T-cell (primary cell): ENCODE measurements around the gene CACNB4. TPM values are rescaled to one million over a fixed set of nuclear protein-coding genes. Genes with fewer than 3 reads are reported as not detected.

ENCODE experiments used
- ATAC-seq, 4 experiments: fragments of 200-7000 bp in 3 of 4; fragments of 150-1000 bp in 1 of 4; cut with Tn5 transposase; replicated peaks in 1 of 4; 1 replicate in 3 of 4; 2 replicates in 1 of 4; pipeline ENCODE4 v1.10.0; 2021; ENCODE audit warnings: moderate library complexity in 3 of 4, mild to moderate bottlenecking in 2 of 4, moderate number of reproducible peaks in 1 of 4
- CTCF ChIA-PET, 2 donors: fragments of 300-600 bp; sonication (Branson Sonifier 250); formaldehyde crosslinking; loops; one replicate each; lab custom pipeline; 2022; ENCODE audit warnings: antibody characterized with exemption in 2 of 2; lab: Charles Lee
- POLR2A ChIA-PET, 2 donors: fragments of 300-600 bp; sonication (Branson Sonifier 250); formaldehyde crosslinking; loops; one replicate each; lab custom pipeline; 2022; ENCODE audit warnings: antibody characterized with exemption in 2 of 2; lab: Charles Lee
- DNase-seq, 35 experiments: peaks; one replicate each; pipeline versions ENCODE4 v3.0.0 to v3.0.0-alpha.2; 2013 to 2023
- H3K27ac ChIP-seq: one replicate; pipeline ENCODE4 v1.5.1; 2013; ENCODE audit warnings: low read length
- H3K27me3 ChIP-seq, 2 experiments: replicated peaks in 1 of 2; 1 replicate in 1 of 2; 2 replicates in 1 of 2; pipeline versions ENCODE4 v1.6.1 to v1.7.0; 2013; ENCODE audit warnings: low read length in 1 of 2, mixed read lengths in 1 of 2; ENCODE audit not compliant: control insufficient read depth in 2 of 2, insufficient read depth in 2 of 2; ENCODE audit errors: extremely low read depth in 1 of 2
- H3K36me3 ChIP-seq, 2 donors: 1 replicate in 1 of 2; 2 replicates in 1 of 2; pipeline versions ENCODE4 v1.6.1 to v1.7.0; 2013; ENCODE audit warnings: low read length in 1 of 2; ENCODE audit not compliant: control insufficient read depth in 2 of 2, insufficient read depth in 1 of 2; ENCODE audit errors: extremely low read depth in 1 of 2
- H3K4me1 ChIP-seq, 2 experiments: 1 replicate in 1 of 2; 2 replicates in 1 of 2; pipeline versions ENCODE4 v1.6.1 to v1.7.0; 2013; ENCODE audit warnings: low read length in 2 of 2, mixed read lengths in 1 of 2; ENCODE audit not compliant: insufficient read depth in 2 of 2, control insufficient read depth in 1 of 2; ENCODE audit errors: extremely low read depth in 1 of 2
- H3K4me3 ChIP-seq, 2 donors: 1 replicate in 1 of 2; 2 replicates in 1 of 2; pipeline versions ENCODE4 v1.5.1 to v1.7.0; 2013; ENCODE audit warnings: mild to moderate bottlenecking in 2 of 2, low read length in 1 of 2, moderate library complexity in 1 of 2; ENCODE audit not compliant: control insufficient read depth in 1 of 2; ENCODE audit errors: extremely low read depth in 1 of 2
- H3K9me3 ChIP-seq: 2 replicates; pipeline ENCODE4 v1.7.0; 2013
- H3K27ac Mint-ChIP-seq, 2 donors: one replicate each; pipeline ENCODE4 v1.8.0; 2020 to 2021; ENCODE audit warnings: mild to moderate bottlenecking in 2 of 2, mixed read lengths in 2 of 2
- H3K27me3 Mint-ChIP-seq, 2 donors: one replicate each; pipeline ENCODE4 v1.8.0; 2021 to 2022; ENCODE audit warnings: mixed read lengths in 2 of 2
- H3K36me3 Mint-ChIP-seq: one replicate; pipeline ENCODE4 v1.8.0; 2021; ENCODE audit warnings: mixed read lengths
- H3K4me1 Mint-ChIP-seq, 3 donors: one replicate each; pipeline ENCODE4 v1.8.0; 2020 to 2022; ENCODE audit warnings: mixed read lengths in 3 of 3, mild to moderate bottlenecking in 1 of 3
- H3K4me3 Mint-ChIP-seq, 3 donors: one replicate each; pipeline ENCODE4 v1.8.0; 2020 to 2022; ENCODE audit warnings: mild to moderate bottlenecking in 3 of 3, mixed read lengths in 3 of 3, moderate library complexity in 3 of 3
- H3K9me3 Mint-ChIP-seq, 3 donors: one replicate each; pipeline ENCODE4 v1.8.0; 2020 to 2022; ENCODE audit warnings: mixed read lengths in 3 of 3
- WGBS: methylation state at CpG from one replicate; pipeline ENCODE4 v1.1.5; 2013; ENCODE audit warnings: missing lambda C conversion rate; ENCODE audit not compliant: insufficient coverage; 5-methylcytosine and 5-hydroxymethylcytosine counted together
- total RNA-seq, 35 experiments: library from RNA in 6 of 35; stranded (reverse) in 6 of 35; fragments of 120-200 nt in 1 of 35; gene quantifications; one replicate each; pipeline versions ENCODE4 v1.2.1 to v1.2.4 and lab custom pipeline; 2013 to 2026

Gene CACNB4
- total RNA-seq, 5 donors from 2014 or later (not counting 1 experiment from before 2014, with no cell fraction given) = 0.16 to 1.2 (median 0.47) TPM

DNA sequence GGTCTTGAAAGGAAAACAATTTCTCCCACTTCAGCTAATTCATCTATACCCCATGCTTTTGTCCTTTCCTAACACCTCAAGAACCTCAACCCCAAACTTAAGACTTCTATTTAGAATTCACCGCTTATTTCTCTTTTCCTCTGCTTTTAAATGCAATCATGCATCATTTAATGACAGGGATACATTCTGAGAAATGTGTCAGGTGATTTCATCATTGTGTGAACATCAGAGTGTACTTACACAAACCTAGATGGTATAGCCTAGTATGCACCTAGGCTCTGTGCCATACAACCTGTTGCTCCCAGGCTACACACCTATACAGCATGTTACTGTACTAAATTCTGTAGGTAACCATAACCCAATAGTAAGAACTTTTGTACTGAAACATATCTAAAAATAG is 293.5 kb downstream of the CACNB4 start:
- ChIA-PET POLR2A (no interaction called here), CTCF (interaction anchor here in 1 of 2 donors (0.9 kb wide), 2 partner anchors 18 to 22 kb away, joined by 6 read pairs; no protein-coding TSS in a partner anchor)
- Histone ChIP-seq H3K4me3 (no peak overlapping the region), H3K27ac (no peak overlapping the region), H3K9me3 (no peaks in the 10 kb centered on the region), H3K4me1 (peaks cover 2 to 5% of the 10 kb centered on the region in 2 experiments), H3K36me3 (peaks cover 0 to 28% of the 10 kb centered on the region in 2 donors), H3K27me3 (no peaks in the 10 kb centered on the region)
- Mint-ChIP-seq H3K36me3 (peaks cover 27% of the 10 kb centered on the region), H3K27me3 (no peaks in the 10 kb centered on the region), H3K9me3 (no peaks in the 10 kb centered on the region), H3K27ac (no peak overlapping the region), H3K4me1 (peaks cover 0 to 11% (median 9%) of the 10 kb centered on the region in 3 donors), H3K4me3 (no peak overlapping the region)
- no peak for ATAC-seq
- WGBS = no CpG with 5 or more reads among the region's 1 CpG
- DNase-seq = no peak

DNA sequence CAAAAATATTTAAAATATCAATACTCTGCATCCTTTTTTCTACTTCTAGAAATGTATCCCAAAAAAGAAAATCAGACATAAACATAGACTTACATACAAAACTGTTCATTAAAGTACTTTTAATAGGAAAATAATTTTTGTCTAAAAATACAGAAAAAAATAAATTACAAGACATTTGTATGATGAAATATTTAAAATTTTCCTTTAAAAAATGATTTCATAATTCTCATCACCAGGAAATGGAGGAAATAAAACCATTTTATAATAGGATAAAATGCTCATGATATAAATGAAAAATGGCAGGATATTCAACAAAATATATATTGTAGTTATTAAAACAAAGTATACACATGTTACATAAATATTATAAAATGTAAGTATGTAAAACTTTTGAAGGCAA is 295.0 kb downstream of the CACNB4 start:
- Mint-ChIP-seq H3K27ac (no peak overlapping the region), H3K4me3 (no peak overlapping the region), H3K27me3 (no peaks in the 10 kb centered on the region), H3K9me3 (no peaks in the 10 kb centered on the region), H3K36me3 (peaks cover 26% of the 10 kb centered on the region), H3K4me1 (peaks cover 0 to 7% (median 3%) of the 10 kb centered on the region in 3 donors)
- Histone ChIP-seq H3K36me3 (peaks cover 0 to 26% of the 10 kb centered on the region in 2 donors), H3K4me3 (no peak overlapping the region), H3K4me1 (peaks cover 2 to 3% of the 10 kb centered on the region in 2 experiments), H3K27me3 (no peaks in the 10 kb centered on the region), H3K27ac (no peak overlapping the region), H3K9me3 (no peaks in the 10 kb centered on the region)
- no peak for DNase-seq
- POLR2A ChIA-PET = interaction anchor here in 1 of 2 donors (0.6 kb wide), 1 partner anchor 65 kb away, joined by 3 read pairs; no protein-coding TSS in a partner anchor
- CTCF ChIA-PET = no interaction called here
- no peak for ATAC-seq

DNA sequence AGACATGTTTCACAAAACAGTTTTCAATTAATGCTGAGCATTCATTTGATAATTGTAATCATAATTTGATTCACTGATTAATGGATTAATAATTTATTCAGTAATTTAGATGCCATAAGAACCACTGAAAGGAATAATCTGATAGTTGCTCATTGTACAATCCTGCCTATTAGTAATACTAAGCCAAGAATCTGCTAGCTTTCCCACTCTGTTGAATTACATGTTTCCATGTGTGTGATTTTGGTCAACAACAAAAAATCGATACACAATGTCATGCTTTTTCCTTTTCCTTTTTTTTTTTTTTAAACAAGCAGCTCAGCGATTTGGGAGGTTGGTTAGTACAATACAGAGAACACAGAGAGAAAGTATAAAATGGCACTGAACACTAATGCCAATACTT is 296.5 kb downstream of the CACNB4 start:
- Mint-ChIP-seq H3K27me3 (no peaks in the 10 kb centered on the region), H3K36me3 (peaks cover 29% of the 10 kb centered on the region), H3K4me3 (no peak overlapping the region), H3K27ac (no peak overlapping the region), H3K4me1 (no peaks in the 10 kb centered on the region), H3K9me3 (no peaks in the 10 kb centered on the region)
- POLR2A ChIA-PET = interaction anchor here in 1 of 2 donors (0.7 kb wide), 1 partner anchor 16 kb away, joined by 3 read pairs; no protein-coding TSS in a partner anchor
- no peaks in the 10 kb centered on the region for H3K27me3 ChIP-seq
- peaks cover 0 to 2% of the 10 kb centered on the region in 2 experiments for H3K4me1 ChIP-seq
- CTCF ChIA-PET = interaction anchor here (0.5 to 0.7 kb wide), 3 partner anchors 65 to 1461 kb away, joined by 3 to 4 read pairs (median 3); no protein-coding TSS in a partner anchor
- no peak overlapping the region for H3K4me3 ChIP-seq
- no peak overlapping the region for H3K27ac ChIP-seq
- no peak for DNase-seq
- peaks cover 0 to 26% of the 10 kb centered on the region in 2 donors for H3K36me3 ChIP-seq
- ATAC-seq = no peak
- no peaks in the 10 kb centered on the region for H3K9me3 ChIP-seq
- no CpG with 5 or more reads among the region's 2 CpGs for WGBS

DNA sequence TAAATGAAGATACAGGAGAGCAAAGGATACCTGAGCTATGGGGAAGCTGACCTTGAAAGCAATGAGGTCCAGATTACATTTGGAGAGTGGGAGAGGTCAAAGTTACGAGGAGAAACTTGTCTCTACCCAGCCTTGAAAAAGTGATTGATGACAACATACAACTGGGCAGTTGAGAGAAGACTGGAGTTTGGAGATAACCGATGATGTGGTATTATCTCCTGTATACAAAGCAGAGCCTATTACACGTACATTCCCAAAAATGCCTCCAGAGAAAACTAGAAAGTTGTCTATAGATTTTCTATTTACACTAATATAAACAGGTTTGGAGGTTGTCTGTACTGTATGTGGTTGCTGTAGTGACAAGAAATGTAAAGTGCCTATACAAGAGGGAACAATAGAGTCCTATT is 299.0 kb downstream of the CACNB4 start:
- no peaks in the 10 kb centered on the region for H3K4me1 Mint-ChIP-seq
- ChIA-PET CTCF (no interaction called here), POLR2A (no interaction called here)
- Histone ChIP-seq H3K9me3 (no peaks in the 10 kb centered on the region), H3K36me3 (peaks cover 0 to 18% of the 10 kb centered on the region in 2 donors), H3K4me1 (no peaks in the 10 kb centered on the region), H3K4me3 (no peak overlapping the region), H3K27me3 (no peaks in the 10 kb centered on the region), H3K27ac (no peak overlapping the region)
- no peak overlapping the region for H3K27ac Mint-ChIP-seq
- WGBS = no CpG with 5 or more reads among the region's 3 CpGs
- H3K27me3 Mint-ChIP-seq = no peaks in the 10 kb centered on the region
- DNase-seq = no peak
- H3K9me3 Mint-ChIP-seq = no peaks in the 10 kb centered on the region
- H3K4me3 Mint-ChIP-seq = no peak overlapping the region
- no peak for ATAC-seq
- peaks cover 45% of the 10 kb centered on the region for H3K36me3 Mint-ChIP-seq

DNA sequence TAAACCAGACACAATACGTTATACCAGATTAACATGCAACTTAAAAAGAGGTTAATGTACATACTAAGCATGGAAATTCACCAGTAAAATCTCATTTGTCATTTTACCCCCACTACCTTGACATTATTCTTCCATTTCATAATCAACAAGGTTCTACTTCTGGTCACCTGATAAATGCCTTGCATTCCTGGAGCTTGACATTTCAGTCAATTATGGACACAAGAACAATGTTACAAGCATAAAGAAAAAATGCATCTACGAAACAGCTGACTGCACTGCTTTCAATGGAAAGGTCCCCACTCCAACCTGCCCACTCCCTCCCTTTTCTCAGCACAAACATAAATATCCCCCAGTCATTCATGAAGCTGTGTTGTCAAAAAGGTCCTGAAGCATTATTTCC is 302.1 kb downstream of the CACNB4 start:
- CTCF ChIA-PET = no interaction called here
- Mint-ChIP-seq H3K9me3 (peaks cover 0 to 6% (median 0%) of the 10 kb centered on the region in 3 donors), H3K4me1 (no peaks in the 10 kb centered on the region), H3K27ac (no peak overlapping the region), H3K4me3 (no peak overlapping the region), H3K27me3 (no peaks in the 10 kb centered on the region), H3K36me3 (peaks cover 35% of the 10 kb centered on the region)
- Histone ChIP-seq H3K9me3 (no peaks in the 10 kb centered on the region), H3K4me3 (no peak overlapping the region), H3K27ac (no peak overlapping the region), H3K4me1 (no peaks in the 10 kb centered on the region), H3K27me3 (no peaks in the 10 kb centered on the region), H3K36me3 (peaks cover 0 to 3% of the 10 kb centered on the region in 2 donors)
- no peak for DNase-seq
- POLR2A ChIA-PET = no interaction called here
- ATAC-seq = no peak
- 100% methylated on average over 1 of the region's 2 CpGs for WGBS

DNA sequence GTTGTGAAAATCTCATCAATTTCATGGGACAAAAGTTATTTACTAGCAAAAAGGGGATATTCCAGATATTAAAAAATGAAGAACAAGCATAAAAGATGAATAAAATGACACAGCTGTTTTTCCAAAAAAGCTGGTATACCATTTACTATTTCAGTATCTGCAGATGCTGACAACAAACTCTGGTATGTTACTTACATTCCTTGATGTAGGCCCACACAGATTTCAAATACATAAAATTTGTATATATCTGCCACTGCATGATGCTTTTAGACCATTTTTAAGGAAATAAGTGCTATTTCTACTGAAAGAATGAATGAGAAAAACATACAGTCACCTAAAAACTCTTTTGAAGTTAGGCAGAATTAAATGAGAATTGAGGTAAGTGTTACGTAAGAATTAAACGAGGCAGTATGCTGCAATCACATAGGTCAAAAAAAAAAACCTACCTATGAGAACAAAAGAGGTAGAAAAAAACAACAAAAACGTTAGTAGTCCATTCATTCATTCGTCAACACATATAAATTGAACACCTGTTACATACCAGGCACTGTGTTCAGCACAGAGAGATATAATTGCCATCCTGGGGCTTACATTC is 303.1 kb downstream of the CACNB4 start:
- H3K4me3 ChIP-seq = no peak overlapping the region
- H3K4me1 Mint-ChIP-seq = no peaks in the 10 kb centered on the region
- no peaks in the 10 kb centered on the region for H3K4me1 ChIP-seq
- peaks cover 0 to 3% of the 10 kb centered on the region in 2 donors for H3K36me3 ChIP-seq
- H3K36me3 Mint-ChIP-seq = peaks cover 35% of the 10 kb centered on the region
- H3K27ac ChIP-seq = no peak overlapping the region
- H3K9me3 Mint-ChIP-seq = peaks cover 0 to 10% (median 0%) of the 10 kb centered on the region in 3 donors
- H3K27me3 ChIP-seq = no peaks in the 10 kb centered on the region
- no peak overlapping the region for H3K4me3 Mint-ChIP-seq
- WGBS = 85% methylated on average over 2 of the region's 4 CpGs
- ChIA-PET CTCF (no interaction called here), POLR2A (no interaction called here)
- H3K27me3 Mint-ChIP-seq = no peaks in the 10 kb centered on the region
- DNase-seq (no peak), ATAC-seq (no peak)
- no peaks in the 10 kb centered on the region for H3K9me3 ChIP-seq
- no peak overlapping the region for H3K27ac Mint-ChIP-seq
